Astrocyte of the spinal cord (primary cell): ENCODE measurements around the gene AGAP1.

ENCODE experiments used
- DNase-seq: peaks from one replicate; pipeline ENCODE4 v3.0.0; 2011; ENCODE audit warnings: low read depth, low spot score
- H3K4me3 ChIP-seq: 2 replicates; pipeline ENCODE4 v1.5.1; 2011; ENCODE audit warnings: low read depth, mild to moderate bottlenecking, low read length, moderate library complexity
- in situ Hi-C: cut with HindIII; loops from 2 replicates; pipeline ENCODE4 v1.10.0; 2017; ENCODE audit warnings: low sequenced_read_pairs
- TF ChIP-seq, protein P1 (sequence below): IDR thresholded peaks from 2 replicates; pipeline ENCODE4 v1.5.1; 2012; ENCODE audit warnings: low read depth, mild to moderate bottlenecking, low read length, inconsistent platforms

Gene AGAP1

DNA sequence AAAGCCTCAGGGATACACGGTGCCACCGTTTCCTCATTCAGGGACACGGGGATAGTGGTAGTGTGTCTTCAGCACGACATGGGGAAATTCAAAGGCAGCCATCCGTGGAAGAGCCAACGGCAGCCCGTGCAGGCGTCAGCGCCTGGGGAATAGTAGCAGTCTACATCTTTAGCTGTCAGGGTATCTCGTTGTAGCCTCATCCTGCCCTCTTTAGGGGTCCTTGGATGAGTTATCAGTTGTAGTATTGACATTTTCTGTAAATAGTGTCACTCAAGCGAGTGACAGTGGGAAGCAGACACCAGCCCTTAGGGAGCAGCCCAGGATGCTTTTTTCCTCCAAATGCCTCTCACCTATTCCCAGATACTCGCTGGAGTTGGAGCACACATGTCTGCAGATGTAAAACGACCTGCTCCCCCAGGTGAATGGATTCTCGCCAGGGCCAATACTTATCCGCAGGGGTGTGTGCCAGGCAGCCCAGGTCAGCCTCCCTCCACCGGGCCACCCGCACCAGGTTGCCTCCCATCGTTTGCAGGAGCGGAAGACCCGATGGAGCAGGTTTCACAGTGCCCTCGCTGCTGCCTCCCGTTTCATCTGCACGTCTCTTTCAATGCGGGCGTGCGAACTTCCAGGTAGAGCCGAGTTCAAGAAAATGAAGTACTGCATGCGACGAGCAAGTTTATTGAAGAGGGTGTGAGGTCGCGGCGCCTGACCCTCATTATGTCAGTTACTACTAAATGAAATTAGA is 41.0 kb downstream of the AGAP1 start:
- in situ Hi-C loops = no loop called here
- no peak overlapping the region for H3K4me3 ChIP-seq
- DNase-seq = no peak
- TF ChIP-seq, protein P1, sequence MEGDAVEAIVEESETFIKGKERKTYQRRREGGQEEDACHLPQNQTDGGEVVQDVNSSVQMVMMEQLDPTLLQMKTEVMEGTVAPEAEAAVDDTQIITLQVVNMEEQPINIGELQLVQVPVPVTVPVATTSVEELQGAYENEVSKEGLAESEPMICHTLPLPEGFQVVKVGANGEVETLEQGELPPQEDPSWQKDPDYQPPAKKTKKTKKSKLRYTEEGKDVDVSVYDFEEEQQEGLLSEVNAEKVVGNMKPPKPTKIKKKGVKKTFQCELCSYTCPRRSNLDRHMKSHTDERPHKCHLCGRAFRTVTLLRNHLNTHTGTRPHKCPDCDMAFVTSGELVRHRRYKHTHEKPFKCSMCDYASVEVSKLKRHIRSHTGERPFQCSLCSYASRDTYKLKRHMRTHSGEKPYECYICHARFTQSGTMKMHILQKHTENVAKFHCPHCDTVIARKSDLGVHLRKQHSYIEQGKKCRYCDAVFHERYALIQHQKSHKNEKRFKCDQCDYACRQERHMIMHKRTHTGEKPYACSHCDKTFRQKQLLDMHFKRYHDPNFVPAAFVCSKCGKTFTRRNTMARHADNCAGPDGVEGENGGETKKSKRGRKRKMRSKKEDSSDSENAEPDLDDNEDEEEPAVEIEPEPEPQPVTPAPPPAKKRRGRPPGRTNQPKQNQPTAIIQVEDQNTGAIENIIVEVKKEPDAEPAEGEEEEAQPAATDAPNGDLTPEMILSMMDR = no peak

DNA sequence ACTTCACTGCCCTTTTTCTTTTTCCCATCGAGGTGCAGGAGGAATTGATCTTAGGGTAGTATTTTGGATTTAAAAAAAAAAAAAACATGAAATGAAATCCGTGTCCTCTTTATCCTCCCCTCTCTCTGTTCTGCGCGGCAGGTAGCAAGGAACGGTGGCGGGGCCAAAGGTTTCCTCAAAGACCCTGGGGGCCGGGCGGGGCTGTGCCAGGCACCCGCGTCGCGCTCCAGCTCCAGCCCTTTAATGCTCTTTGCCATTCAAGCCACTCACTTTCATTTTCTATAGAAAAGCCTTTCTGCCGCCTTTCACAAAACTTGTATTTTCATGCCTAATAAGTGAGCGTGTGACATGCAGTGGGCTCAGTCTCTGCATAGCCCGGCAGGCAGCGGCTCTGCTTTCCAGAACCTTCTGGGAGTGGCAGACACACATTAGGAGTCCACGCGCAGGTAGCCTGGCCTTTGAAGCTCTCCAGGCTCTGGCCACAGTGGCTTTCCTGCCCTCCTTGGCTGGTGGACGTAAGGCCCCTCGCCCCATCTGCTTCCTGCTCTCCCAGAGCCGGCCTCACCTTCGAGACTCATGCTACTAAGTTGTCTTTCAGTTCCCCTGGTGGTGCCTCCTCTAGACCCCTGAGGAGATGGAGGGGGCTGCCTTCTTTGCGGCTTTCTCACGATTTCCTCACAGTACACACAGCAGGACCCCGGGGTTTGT is 41.7 kb downstream of the AGAP1 start:
- no peak for DNase-seq
- TF ChIP-seq, protein P1 = no peak
- in situ Hi-C loops = no loop called here
- no peak overlapping the region for H3K4me3 ChIP-seq

DNA sequence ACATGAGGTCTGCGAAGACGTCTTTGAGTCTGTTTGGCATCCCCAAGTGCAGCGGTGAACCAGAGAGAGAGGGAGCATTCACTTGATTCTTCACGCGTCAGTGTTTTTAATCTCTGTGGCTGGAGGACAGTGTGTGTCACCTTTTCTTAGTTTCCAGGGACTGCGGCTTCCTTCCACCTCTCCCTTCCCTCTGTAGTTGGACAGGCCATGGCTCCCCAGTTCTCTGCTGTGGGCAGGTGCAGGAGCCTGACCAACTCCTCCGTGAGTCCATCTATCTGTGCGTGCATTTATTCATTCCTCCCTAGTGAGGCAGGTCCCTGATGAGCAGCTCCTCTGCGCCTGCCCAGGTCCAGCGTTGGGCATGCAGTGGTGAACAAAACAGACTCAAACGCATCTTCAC is 42.9 kb downstream of the AGAP1 start:
- no peak for DNase-seq
- H3K4me3 ChIP-seq = no peak overlapping the region
- TF ChIP-seq, protein P1 = no peak
- in situ Hi-C loops = no loop called here

DNA sequence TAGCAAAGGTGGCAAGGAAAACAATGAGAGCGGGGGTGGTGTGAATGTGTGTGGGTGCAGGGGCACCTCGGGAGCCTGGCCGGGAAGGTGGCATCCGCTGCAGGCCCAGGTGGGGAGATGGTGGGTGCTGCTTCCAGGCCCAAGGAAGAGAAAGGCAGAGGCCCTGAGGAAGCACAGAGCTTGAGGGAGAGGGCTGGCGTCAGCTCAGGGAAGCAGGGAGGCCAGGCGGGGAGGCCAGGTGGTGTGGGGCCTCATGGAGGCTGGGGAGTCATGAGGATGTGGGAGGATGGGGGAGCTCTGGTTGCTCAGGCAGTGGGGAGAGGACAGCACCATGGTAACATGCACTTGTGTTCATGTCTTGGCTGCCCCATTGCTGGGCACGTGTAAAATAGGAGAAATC is 43.3 kb downstream of the AGAP1 start:
- H3K4me3 ChIP-seq = no peak overlapping the region
- no peak for DNase-seq
- in situ Hi-C loops = no loop called here
- TF ChIP-seq, protein P1 = no peak

DNA sequence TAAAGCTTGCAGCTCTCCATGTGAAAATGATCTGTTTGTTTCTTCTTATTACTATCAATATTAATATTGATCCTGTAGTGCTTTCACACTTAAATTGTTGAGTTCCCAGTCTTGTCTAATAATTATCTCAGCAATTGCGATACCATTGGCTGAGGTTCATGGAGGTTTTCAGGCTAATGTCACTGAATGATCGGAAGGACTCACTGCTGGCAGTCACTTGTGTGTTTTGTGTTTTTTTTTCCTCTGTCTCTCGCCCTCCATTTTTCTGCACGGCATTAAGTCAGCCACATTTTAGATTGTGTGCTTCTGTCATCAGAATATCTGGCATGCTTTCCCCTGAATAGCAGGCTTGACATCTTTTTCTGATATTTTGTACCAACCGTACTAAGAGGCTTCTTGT is 43.7 kb downstream of the AGAP1 start:
- DNase-seq = no peak
- TF ChIP-seq, protein P1 = no peak
- H3K4me3 ChIP-seq = no peak overlapping the region
- in situ Hi-C loops = no loop called here

DNA sequence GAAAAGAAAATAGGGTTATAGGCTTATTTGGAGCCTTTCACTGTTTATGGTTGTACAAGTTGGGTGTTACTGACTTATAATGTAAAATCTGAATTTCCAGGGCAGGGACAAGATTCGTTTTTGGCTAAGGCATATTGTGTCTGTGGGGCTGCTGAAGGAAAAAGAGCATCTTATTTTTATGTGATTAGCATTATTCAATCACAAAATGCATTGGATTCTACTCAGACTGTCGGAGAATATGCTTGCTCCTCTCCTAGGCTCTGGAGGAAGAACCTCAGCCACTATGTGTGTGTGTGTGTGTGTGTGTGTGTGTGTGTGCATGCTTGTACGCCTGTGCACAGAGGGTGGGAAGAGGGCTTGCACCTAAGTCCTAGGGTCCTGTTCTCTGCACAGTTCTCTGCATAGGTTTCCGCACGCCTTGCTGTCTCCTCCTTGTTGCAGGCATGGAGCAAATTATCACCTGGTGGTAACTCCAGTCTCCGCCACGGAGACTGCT is 44.3 kb downstream of the AGAP1 start:
- in situ Hi-C loops = no loop called here
- H3K4me3 ChIP-seq = no peak overlapping the region
- TF ChIP-seq, protein P1 = no peak
- DNase-seq = no peak
